ENCODE measurements around the gene RTL10.

RTL10 gene

GRCh38 chr22:19832476-19833108, 22.1 kb downstream of the RTL10 start:
- TF ChIP-seq FOXP2 (optimal IDR thresholded peaks at IDR 0.05; ENCODE audit: borderline replicate concordance, extremely low read depth, extremely low read length, insufficient read depth) (no peak), SIN3A (IDR thresholded peaks at IDR 0.05; ENCODE audit: borderline replicate concordance, insufficient read depth, low read length) (no peak), POLR2AphosphoS5 (IDR thresholded peaks at IDR 0.05; ENCODE audit: low read depth, low read length) (no peak), REST (IDR thresholded peaks at IDR 0.05; ENCODE audit: insufficient read depth in 1 of 2, low read depth in 2 of 2, low read length in 2 of 2) (no peak), TAF1 (IDR thresholded peaks at IDR 0.05; ENCODE audit: borderline replicate concordance, insufficient read depth, low read length) (no peak)

GRCh38 chr22:19831016-19831415, 23.7 kb downstream of the RTL10 start:
- TF ChIP-seq SIN3A (IDR thresholded peaks at IDR 0.05; ENCODE audit: borderline replicate concordance, insufficient read depth, low read length) (no peak), TAF1 (IDR thresholded peaks at IDR 0.05; ENCODE audit: borderline replicate concordance, insufficient read depth, low read length) (no peak), REST (IDR thresholded peaks at IDR 0.05; ENCODE audit: insufficient read depth in 1 of 2, low read depth in 2 of 2, low read length in 2 of 2) (no peak), FOXP2 (optimal IDR thresholded peaks at IDR 0.05; ENCODE audit: borderline replicate concordance, extremely low read depth, extremely low read length, insufficient read depth) (no peak), POLR2AphosphoS5 (IDR thresholded peaks at IDR 0.05; ENCODE audit: low read depth, low read length) (no peak)

- TF ChIP-seq POLR2AphosphoS5 (IDR thresholded peaks at IDR 0.05; ENCODE audit: low read depth, low read length) (no peak), TAF1 (IDR thresholded peaks at IDR 0.05; ENCODE audit: borderline replicate concordance, insufficient read depth, low read length) (no peak), SIN3A (IDR thresholded peaks at IDR 0.05; ENCODE audit: borderline replicate concordance, insufficient read depth, low read length) (no peak), FOXP2 (optimal IDR thresholded peaks at IDR 0.05; ENCODE audit: borderline replicate concordance, extremely low read depth, extremely low read length, insufficient read depth) (no peak)
Observed at GRCh38 chr22:19828035-19828401, 26.7 kb downstream of the RTL10 start.

GRCh38 chr22:19827341-19828034, 27.2 kb downstream of the RTL10 start:
- TF ChIP-seq REST (IDR thresholded peaks at IDR 0.05; ENCODE audit: insufficient read depth in 1 of 2, low read depth in 2 of 2, low read length in 2 of 2), result no peak
- TF ChIP-seq POLR2AphosphoS5 (IDR thresholded peaks at IDR 0.05; ENCODE audit: low read depth, low read length), result no peak
- no peak for TF ChIP-seq FOXP2 (optimal IDR thresholded peaks at IDR 0.05; ENCODE audit: borderline replicate concordance, extremely low read depth, extremely low read length, insufficient read depth)
- TF ChIP-seq SIN3A (IDR thresholded peaks at IDR 0.05; ENCODE audit: borderline replicate concordance, insufficient read depth, low read length), result no peak
- TF ChIP-seq TAF1 (IDR thresholded peaks at IDR 0.05; ENCODE audit: borderline replicate concordance, insufficient read depth, low read length), result no peak

GRCh38 chr22:19826619-19826950, 28.1 kb downstream of the RTL10 start:
- TF ChIP-seq POLR2AphosphoS5 (IDR thresholded peaks at IDR 0.05; ENCODE audit: low read depth, low read length) (no peak), TAF1 (IDR thresholded peaks at IDR 0.05; ENCODE audit: borderline replicate concordance, insufficient read depth, low read length) (no peak), SIN3A (IDR thresholded peaks at IDR 0.05; ENCODE audit: borderline replicate concordance, insufficient read depth, low read length) (no peak), FOXP2 (optimal IDR thresholded peaks at IDR 0.05; ENCODE audit: borderline replicate concordance, extremely low read depth, extremely low read length, insufficient read depth) (no peak), REST (IDR thresholded peaks at IDR 0.05; ENCODE audit: insufficient read depth in 1 of 2, low read depth in 2 of 2, low read length in 2 of 2) (no peak)
